Left forelimb (tissue), 1 donor: ENCODE measurements around the gene GLIPR1L2.

ENCODE experiments used
- DNase-seq: peaks from one replicate; pipeline ENCODE4 v3.0.0-alpha.2; 2018; ENCODE audit warnings: low spot score

GLIPR1L2 gene

GRCh38 chr12:75477137-75477536 is 86.2 kb downstream of the GLIPR1L2 start:
- DNase-seq = no peak

GRCh38 chr12:75478116-75478794 is 87.4 kb downstream of the GLIPR1L2 start:
- no peak for DNase-seq

DNA sequence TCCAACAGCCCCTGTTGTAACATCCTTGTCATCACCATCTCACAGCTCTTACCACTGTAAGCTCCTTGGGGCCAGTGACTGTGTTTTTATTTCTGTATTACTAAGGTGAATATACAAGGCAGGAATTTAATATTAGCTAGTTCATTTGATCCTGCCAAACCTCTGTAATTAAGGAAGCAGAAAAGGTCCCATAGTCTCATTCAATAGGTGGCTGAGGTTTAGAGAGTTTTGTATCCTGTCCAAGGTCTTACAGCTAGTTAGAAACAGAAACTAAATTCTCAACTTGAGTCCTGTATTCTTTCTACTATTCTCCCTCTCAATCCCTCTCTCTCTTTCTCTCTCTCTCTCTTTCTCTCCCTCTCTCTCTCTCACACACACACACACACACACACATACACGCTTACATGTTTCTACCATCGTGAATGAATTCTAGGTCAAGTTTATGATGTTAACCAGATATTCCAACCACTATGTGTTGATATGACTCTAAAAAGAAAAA is 89.1 kb downstream of the GLIPR1L2 start:
- no peak for DNase-seq

DNA sequence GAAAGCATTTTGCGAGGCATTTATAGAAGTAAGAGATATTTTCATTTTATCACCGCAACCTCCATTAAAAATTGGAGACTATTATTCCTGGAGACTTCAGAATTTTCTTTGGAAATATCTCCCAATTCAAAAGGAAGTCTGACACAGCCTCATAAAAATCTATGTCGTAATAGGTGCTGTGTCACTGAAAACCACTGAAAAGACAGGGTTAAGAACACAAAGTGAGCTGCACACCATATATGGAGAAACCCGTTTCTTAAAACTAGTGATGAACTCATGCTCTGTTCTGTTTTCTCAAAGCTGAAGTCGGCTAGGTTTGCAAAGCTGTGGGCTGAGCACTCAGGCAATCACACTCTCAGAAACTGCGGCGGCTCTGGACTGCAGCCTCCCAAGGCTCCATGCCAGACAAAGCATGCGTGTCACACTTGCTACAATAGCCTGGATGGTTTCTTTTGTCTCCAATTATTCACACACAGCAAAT is 89.6 kb downstream of the GLIPR1L2 start, which contains the start of gene GLIPR1:
Gene GLIPR1 (plus strand): TSS at position 287 of the 481 bp plus-strand sequence. CDS start 126 bp downstream, at position 413.
- peak; percentile 76 for DNase-seq

GRCh38 chr12:75481013-75481705 is 90.3 kb downstream of the GLIPR1L2 start:
- no peak for DNase-seq

GRCh38 chr12:75481774-75482173 is 90.9 kb downstream of the GLIPR1L2 start:
- DNase-seq = no peak
